Subcutaneous adipose tissue (tissue), 4 donors: Measurements from ENCODE around the gene DUXB. TPM values are rescaled to one million over a fixed set of nuclear protein-coding genes. Genes with fewer than 3 reads are reported as not detected.

ENCODE experiments used
- CTCF ChIP-seq: fragments of 450-650 bp; IDR thresholded peaks from one replicate; pipeline ENCODE4 v1.5.1; 2016; ENCODE audit warnings: low read depth, mild to moderate bottlenecking, control low read depth, antibody characterized with exemption, moderate library complexity
- total RNA-seq, 4 donors: library from RNA; depleted of rRNA; stranded (reverse); fragments of >200 nt; gene quantifications; one replicate each; pipeline ENCODE4 v1.1.0, GENCODE V29; 2016

Gene DUXB
- total RNA-seq, 4 donors from 2014 or later = not detected

GRCh38 chr16:75732871-75733270 lies 31.6 kb upstream of the DUXB start:
- no peak for TF ChIP-seq CTCF

- no peak for TF ChIP-seq CTCF
Measured at GRCh38 chr16:75727221-75727620, 26.0 kb upstream of the DUXB start.

- no peak for TF ChIP-seq CTCF
Measured at GRCh38 chr16:75726390-75726789, 25.1 kb upstream of the DUXB start, which contains the start of gene CPHXL. Gene CPHXL, minus strand, starts transcription at chr16:75726490. Its CDS starts 48 bp downstream, at chr16:75726442.

GRCh38 chr16:75718452-75718851 lies 17.2 kb upstream of the DUXB start:
- TF ChIP-seq CTCF = no peak

GRCh38 chr16:75714661-75715060 lies 13.4 kb upstream of the DUXB start:
- no peak for TF ChIP-seq CTCF

- no peak for TF ChIP-seq CTCF
Measured at GRCh38 chr16:75710344-75710743, 9.1 kb upstream of the DUXB start.

- no peak for TF ChIP-seq CTCF
Measured at GRCh38 chr16:75703306-75703705, 2.0 kb upstream of the DUXB start.
